ENCODE data around the gene ARHGAP26.

Gene ARHGAP26, protein sequence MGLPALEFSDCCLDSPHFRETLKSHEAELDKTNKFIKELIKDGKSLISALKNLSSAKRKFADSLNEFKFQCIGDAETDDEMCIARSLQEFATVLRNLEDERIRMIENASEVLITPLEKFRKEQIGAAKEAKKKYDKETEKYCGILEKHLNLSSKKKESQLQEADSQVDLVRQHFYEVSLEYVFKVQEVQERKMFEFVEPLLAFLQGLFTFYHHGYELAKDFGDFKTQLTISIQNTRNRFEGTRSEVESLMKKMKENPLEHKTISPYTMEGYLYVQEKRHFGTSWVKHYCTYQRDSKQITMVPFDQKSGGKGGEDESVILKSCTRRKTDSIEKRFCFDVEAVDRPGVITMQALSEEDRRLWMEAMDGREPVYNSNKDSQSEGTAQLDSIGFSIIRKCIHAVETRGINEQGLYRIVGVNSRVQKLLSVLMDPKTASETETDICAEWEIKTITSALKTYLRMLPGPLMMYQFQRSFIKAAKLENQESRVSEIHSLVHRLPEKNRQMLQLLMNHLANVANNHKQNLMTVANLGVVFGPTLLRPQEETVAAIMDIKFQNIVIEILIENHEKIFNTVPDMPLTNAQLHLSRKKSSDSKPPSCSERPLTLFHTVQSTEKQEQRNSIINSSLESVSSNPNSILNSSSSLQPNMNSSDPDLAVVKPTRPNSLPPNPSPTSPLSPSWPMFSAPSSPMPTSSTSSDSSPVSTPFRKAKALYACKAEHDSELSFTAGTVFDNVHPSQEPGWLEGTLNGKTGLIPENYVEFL

GRCh38 chr5:142769793-142770649, at the start of gene ARHGAP26:
TSS of gene ARHGAP26 (plus strand) at chr5:142770377. CDS start at chr5:142770762, 385 bp downstream.
- DNase-seq = peak; percentile 94

DNA sequence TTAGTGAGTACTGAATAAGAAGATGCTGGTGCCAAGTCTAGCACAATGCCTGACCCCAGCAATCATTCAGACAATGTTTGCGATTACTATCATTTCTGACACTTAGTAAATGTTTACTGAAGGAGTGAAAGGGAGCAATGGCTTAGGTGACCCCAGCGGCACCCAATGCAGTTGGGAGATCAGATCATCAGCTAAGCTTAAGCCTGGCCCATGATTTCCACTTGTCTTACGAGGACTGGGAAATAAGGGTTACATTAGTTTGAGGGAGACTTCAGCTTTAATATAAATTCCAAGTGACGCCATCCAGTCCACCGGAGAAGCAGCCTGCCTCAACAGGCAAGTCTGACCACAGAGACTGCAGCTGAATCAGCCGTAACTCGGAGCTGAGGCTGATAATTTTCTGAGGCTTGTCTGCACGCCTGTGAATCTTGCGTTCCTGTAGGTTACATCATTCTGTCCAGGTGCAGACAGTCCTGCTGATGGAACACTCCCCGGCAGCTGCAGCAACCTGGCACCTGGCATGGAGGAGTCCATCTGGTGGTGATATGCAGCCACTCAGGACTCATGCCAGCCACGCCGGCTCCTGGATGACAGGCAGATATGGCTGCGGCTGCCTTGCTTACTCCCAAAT, 49.4 kb upstream of the ARHGAP26 start:
- no peak for DNase-seq

DNA sequence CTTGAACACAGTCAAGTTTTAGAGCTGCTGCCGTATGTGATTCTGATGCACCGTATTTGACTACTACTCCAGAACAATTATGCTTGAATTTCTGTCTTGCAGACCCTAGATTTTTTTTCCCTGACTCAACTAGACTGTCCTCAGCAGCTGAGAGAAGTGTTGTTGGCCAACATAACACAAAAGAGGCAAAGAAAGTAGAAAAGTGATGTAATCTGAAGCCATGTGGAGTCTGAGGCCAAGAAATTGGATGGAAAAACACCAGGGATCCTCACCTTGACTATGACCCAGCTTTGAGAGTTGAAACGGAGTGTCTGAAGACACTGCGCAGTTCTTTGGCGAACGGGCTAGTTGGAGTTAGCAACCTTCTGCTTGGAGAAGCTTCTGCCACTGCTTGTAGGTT, 48.0 kb upstream of the ARHGAP26 start:
- no peak for DNase-seq

- no peak for DNase-seq
Measured at GRCh38 chr5:142722896-142723295, 47.3 kb upstream of the ARHGAP26 start.

GRCh38 chr5:142724821-142725220, 45.4 kb upstream of the ARHGAP26 start:
- no peak for DNase-seq

- no peak for DNase-seq
Measured at GRCh38 chr5:142725231-142726187, 44.7 kb upstream of the ARHGAP26 start.

- DNase-seq = no peak
Measured at GRCh38 chr5:142726188-142726731, 43.9 kb upstream of the ARHGAP26 start.

DNA sequence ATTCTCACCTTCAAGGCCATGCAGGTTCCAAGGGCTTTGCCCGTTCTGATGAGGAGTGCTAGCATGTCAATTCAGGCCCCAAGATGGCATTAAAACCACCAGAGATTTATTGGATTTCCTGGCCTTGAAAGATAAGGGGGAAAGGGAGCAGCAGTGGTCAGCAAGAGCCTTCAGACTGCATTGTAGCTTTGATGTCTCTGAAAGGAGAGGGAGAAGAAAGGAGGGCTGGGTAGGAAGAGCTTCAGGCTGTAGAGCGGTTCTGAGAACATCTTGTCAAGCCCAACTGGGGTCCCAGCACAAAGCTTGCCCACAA, 42.5 kb upstream of the ARHGAP26 start:
- no peak for DNase-seq

GRCh38 chr5:142735323-142736246, 34.6 kb upstream of the ARHGAP26 start:
- no peak for DNase-seq

- DNase-seq = no peak
Measured at GRCh38 chr5:142736247-142736632, 33.9 kb upstream of the ARHGAP26 start.

GRCh38 chr5:142737179-142737578, 33.0 kb upstream of the ARHGAP26 start:
- DNase-seq = no peak

DNA sequence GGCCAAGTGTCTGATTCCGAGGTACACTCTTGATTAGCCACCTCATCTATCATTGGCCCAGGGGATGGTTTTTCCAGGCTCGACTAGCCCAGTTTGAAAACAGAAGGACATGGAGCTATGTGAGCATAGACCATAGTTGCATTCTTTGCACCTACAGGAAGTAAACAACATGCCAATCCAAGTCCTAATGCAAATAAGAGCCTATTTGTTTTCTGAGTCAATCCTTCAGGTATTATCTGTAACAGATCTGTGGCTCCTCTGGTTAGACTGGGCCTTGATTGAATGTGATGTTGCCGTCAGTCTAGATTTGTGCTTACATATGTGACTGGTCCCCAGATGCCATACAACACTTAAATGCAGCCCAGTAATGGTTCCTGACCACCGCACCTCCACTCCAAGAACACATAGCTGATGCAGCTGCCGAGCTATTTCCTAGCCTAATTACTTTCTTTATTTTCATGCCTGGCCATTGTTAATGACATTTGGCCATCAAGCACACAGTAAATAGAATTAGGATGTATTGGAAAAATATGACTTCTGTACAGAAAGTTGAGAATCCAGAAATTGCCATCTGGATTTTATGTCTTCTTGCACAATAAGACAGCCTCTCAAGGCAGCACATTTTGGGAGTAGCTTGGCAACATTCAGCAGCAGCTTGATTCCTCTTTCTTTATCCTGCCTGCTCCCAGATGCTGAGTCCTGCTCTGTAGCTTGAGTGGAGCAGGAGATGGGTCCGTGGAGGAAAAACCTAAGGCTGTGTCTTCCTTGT, 29.5 kb upstream of the ARHGAP26 start:
- DNase-seq = no peak

DNA sequence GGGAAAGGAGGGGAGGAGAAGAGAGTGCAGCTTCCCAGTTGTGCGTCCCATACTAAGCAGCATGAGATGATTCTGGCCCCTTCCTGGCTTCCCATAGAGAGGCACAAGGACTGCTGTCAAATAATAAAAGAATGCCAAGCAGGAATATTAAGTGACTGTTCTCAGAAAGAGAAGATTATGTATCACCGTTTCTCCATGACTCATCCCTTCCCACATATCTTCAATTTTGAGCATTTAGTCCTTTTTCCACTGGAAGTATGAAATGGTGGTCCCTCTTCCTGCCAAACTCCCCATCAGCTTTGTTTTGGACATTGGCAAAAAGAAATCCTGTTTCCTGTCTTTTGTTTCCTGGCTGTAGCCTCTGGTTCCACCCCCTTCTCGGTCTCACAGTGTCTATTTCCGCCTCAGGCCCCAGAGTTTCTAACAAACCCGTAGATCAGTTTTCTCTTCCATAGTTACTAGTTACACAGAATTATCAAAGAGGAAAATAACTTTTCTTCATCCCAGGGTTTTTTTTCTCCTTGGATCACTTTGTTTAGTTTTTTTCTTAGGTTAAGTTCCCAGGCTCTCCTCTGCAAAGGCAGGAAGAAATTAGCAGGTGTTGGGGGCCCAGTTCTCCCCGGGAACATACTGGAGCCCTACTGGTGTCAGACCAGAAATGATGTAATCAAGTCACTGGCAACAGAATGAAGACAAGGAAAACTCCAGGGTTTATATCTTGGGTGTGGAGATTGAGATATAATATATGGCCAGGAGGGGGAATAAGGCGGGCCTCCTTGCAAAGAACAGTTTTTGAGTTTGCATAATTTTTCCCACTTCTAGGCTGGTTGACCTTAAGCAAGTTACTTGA, 26.4 kb upstream of the ARHGAP26 start:
- DNase-seq = no peak

GRCh38 chr5:142745268-142745667, 24.9 kb upstream of the ARHGAP26 start:
- no peak for DNase-seq

- no peak for DNase-seq
Measured at GRCh38 chr5:142746532-142747433, 23.4 kb upstream of the ARHGAP26 start.

DNA sequence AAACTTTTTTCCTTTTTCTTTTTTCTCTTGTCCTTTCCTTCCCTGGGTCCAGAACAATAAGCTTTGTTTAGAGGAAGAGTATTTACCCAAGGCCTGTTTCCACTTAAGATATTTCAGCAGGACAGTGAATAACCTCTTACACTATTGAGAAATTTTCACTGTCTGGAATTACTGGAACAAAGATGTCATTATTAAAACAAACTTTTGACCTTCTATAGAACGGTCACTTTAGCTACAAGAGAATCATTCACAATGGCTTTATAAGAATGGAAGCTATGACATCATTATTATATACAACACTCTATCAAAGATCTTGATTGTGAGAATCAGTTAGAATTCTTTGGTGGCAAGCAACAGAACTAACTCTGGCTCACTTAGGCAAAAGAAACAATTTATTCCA, 22.0 kb upstream of the ARHGAP26 start:
- DNase-seq = no peak

- peak; percentile 31 for DNase-seq
Measured at GRCh38 chr5:142748568-142749249, 21.5 kb upstream of the ARHGAP26 start.
